A673 (cell line): ENCODE data around the gene PDSS1. TPM values are rescaled to one million over a fixed set of nuclear protein-coding genes. Genes with fewer than 3 reads are reported as not detected.
A peak's percentile ranks its signal among the peaks of the same experiment; 100 is the strongest.

ENCODE experiments used
- BruUV-seq: library from RNA; stranded (reverse); fragments of 400-500 nt; replicated peaks from 2 replicates; lab custom pipeline; 2021; lab: Mats Ljungman, UMichigan
- CTCF ChIA-PET: fragments of 300-600 bp; sonication (Branson Sonifier 250); formaldehyde crosslinking; loops from one replicate; lab custom pipeline; 2022; ENCODE audit warnings: antibody characterized with exemption; lab: Charles Lee
- POLR2A ChIA-PET: fragments of 300-600 bp; sonication (Branson Sonifier 250); formaldehyde crosslinking; loops from one replicate; lab custom pipeline; 2022; ENCODE audit warnings: antibody characterized with exemption; ENCODE audit not compliant: low non-redundant PET; lab: Charles Lee
- DNase-seq: peaks from one replicate; pipeline ENCODE4 v3.0.0-alpha.2; 2015; ENCODE audit warnings: low spot score
- H3K27ac ChIP-seq: fragments of 200-600 bp; sonication (generic); 2 replicates; pipeline ENCODE4 v1.5.1; 2016; ENCODE audit warnings: mixed run types, low read depth, mild to moderate bottlenecking, mixed read lengths, antibody characterized with exemption, low read length; ENCODE audit not compliant: poor library complexity, severe bottlenecking
- H3K27me3 ChIP-seq: fragments of 200-600 bp; sonication (generic); replicated peaks from 2 replicates; pipeline ENCODE4 v1.6.1; 2017; ENCODE audit warnings: mixed run types, low read depth, mild to moderate bottlenecking, mixed read lengths, antibody characterized with exemption, low read length; ENCODE audit not compliant: insufficient read depth, poor library complexity
- H3K36me3 ChIP-seq: fragments of 200-600 bp; sonication (generic); 2 replicates; pipeline ENCODE4 v1.6.1; 2016; ENCODE audit warnings: mixed run types, mild to moderate bottlenecking, mixed read lengths, antibody characterized with exemption, low read length; ENCODE audit not compliant: insufficient read depth, poor library complexity, severe bottlenecking
- H3K4me1 ChIP-seq: fragments of 200-600 bp; sonication (generic); 2 replicates; pipeline ENCODE4 v1.6.1; 2017; ENCODE audit warnings: mixed run types, mild to moderate bottlenecking, mixed read lengths, antibody characterized with exemption, low read length; ENCODE audit not compliant: insufficient read depth, poor library complexity, severe bottlenecking
- H3K4me3 ChIP-seq: fragments of 200-600 bp; sonication (generic); 2 replicates; pipeline ENCODE4 v1.5.1; 2016; ENCODE audit warnings: low read depth, mixed run types, mild to moderate bottlenecking, mixed read lengths, low read length; ENCODE audit not compliant: poor library complexity, severe bottlenecking
- H3K9me3 ChIP-seq: fragments of 200-600 bp; sonication (generic); 2 replicates; pipeline ENCODE4 v1.6.1; 2016; ENCODE audit warnings: mixed run types, low read depth, mild to moderate bottlenecking, mixed read lengths, antibody characterized with exemption, low read length; ENCODE audit not compliant: poor library complexity, severe bottlenecking
- CTCF ChIP-seq: fragments of 300-800, 200-600 bp; sonication (generic); conservative IDR thresholded peaks from 2 replicates; pipeline ENCODE4 v1.5.1; 2017; ENCODE audit warnings: low read depth, mild to moderate bottlenecking, antibody characterized with exemption, low read length, moderate library complexity, mixed read lengths
- EZH2 ChIP-seq: fragments of 200-600 bp; sonication (generic); IDR thresholded peaks from 2 replicates; pipeline ENCODE4 v1.6.1; 2017; ENCODE audit warnings: borderline replicate concordance, low read depth, mild to moderate bottlenecking, mixed read lengths, antibody characterized with exemption, low read length; ENCODE audit not compliant: poor library complexity, severe bottlenecking
- intact Hi-C: fragments of 100-400 bp; cut with micrococcal nuclease; formaldehyde crosslinking; loops from one replicate; pipeline ENCODE4 v1.10.0; 2022; ENCODE audit not compliant: unreplicated experiment
- total RNA-seq: library from RNA; stranded (reverse); gene quantifications from 2 replicates; pipeline ENCODE4 v1.2.3, GENCODE V29; 2021

Gene PDSS1
- total RNA-seq, 1 experiment from 2014 or later, result 55.4 TPM

- Histone ChIP-seq H3K27me3 (no peaks in the 10 kb centered on the region), H3K27ac (peak overlapping the region; percentile 46), H3K36me3 (peaks cover 97% of the 10 kb centered on the region), H3K9me3 (peaks cover 3% of the 10 kb centered on the region), H3K4me3 (no peak overlapping the region), H3K4me1 (peaks cover 6% of the 10 kb centered on the region)
- TF ChIP-seq EZH2 (no peak), CTCF (no peak)
- ChIA-PET POLR2A (no interaction called here), CTCF (no interaction called here)
- no peak for DNase-seq
- TSS peak; percentile 1 for BruUV-seq
- intact Hi-C loops, result no loop called here
These were observed 32.1 kb upstream of the PDSS1 start for GRCh38 chr10:26665080-26666048.

GRCh38 chr10:26675873-26676257, 21.6 kb upstream of the PDSS1 start:
- intact Hi-C loops, result loop anchor here (5.0 kb wide), 1 partner anchor 934 kb away; no protein-coding TSS in a partner anchor
- no peaks in the 10 kb centered on the region for H3K27me3 ChIP-seq
- BruUV-seq, result no TSS peak
- H3K36me3 ChIP-seq, result peaks cover 35% of the 10 kb centered on the region
- TF ChIP-seq EZH2 (no peak), CTCF (no peak)
- DNase-seq, result peak; percentile 90
- H3K27ac ChIP-seq, result peak overlapping the region; percentile 99
- ChIA-PET CTCF (interaction anchor here (0.7 kb wide), 1 partner anchor 19 kb away, joined by 7 read pairs; no protein-coding TSS in a partner anchor), POLR2A (interaction anchor here (0.7 kb wide), 1 partner anchor 1378 kb away, joined by 3 read pairs; no protein-coding TSS in a partner anchor)
- H3K9me3 ChIP-seq, result peaks cover 4% of the 10 kb centered on the region
- peak overlapping the region; percentile 57 for H3K4me3 ChIP-seq
- peaks cover 5% of the 10 kb centered on the region for H3K4me1 ChIP-seq

- ChIA-PET POLR2A (no interaction called here), CTCF (no interaction called here)
- intact Hi-C loops, result loop anchor here (5.0 kb wide), 1 partner anchor 937 kb away; no protein-coding TSS in a partner anchor
- Histone ChIP-seq H3K4me1 (peaks cover 12% of the 10 kb centered on the region), H3K27me3 (no peaks in the 10 kb centered on the region), H3K36me3 (peaks cover 4% of the 10 kb centered on the region), H3K27ac (peak overlapping the region; percentile 13), H3K9me3 (peaks cover 4% of the 10 kb centered on the region), H3K4me3 (no peak overlapping the region)
- BruUV-seq, result no TSS peak
- DNase-seq, result no peak
- no peak for TF ChIP-seq EZH2
- no peak for TF ChIP-seq CTCF
These were observed 17.9 kb upstream of the PDSS1 start for GRCh38 chr10:26679588-26679987.
